ENCODE data around the gene VOPP1. TPM values are rescaled to one million over a fixed set of nuclear protein-coding genes. Genes with fewer than 3 reads are reported as not detected.

The VOPP1 gene
- total and polyA plus RNA-seq, 10 of the 15 experiments (the other 5 are each of a cell fraction or from before 2014, with no cell fraction given), result 32.8 to 206 (median 129) TPM

GRCh38 chr7:55493408-55493807 is 78.9 kb downstream of the VOPP1 start:
- in situ Hi-C loops (cut with MboI) (no loop called here), intact Hi-C loops (cut with micrococcal nuclease; ENCODE audit: unreplicated experiment) (no loop called here)
- no peak overlapping the region for H2AFZ ChIP-seq (ENCODE audit: control insufficient read depth, low read depth, low read length)
- H3K9me3 ChIP-seq (replicated peaks; ENCODE audit: control insufficient read depth, insufficient read depth, low read length), result no peaks in the 10 kb centered on the region
- no peaks in the 10 kb centered on the region; the same call in 1 of the 2 replicates for H4K20me1 ChIP-seq (ENCODE audit: control insufficient read depth, insufficient read depth)
- BruUV-seq (replicated peaks), result no TSS peak
- no peak overlapping the region for H3K4me2 ChIP-seq (ENCODE audit: control insufficient read depth, insufficient read depth)
- SMC1A ChIA-PET (ENCODE audit: uncharacterized antibody, unreplicated experiment), result interaction anchor here (1.1 kb wide), 1 partner anchor 13 kb away, joined by 3 read pairs; no protein-coding TSS in a partner anchor
- H3K27ac ChIP-seq (ENCODE audit: control insufficient read depth, insufficient read depth), result no peak overlapping the region
- H3K9ac ChIP-seq (ENCODE audit: control insufficient read depth, insufficient read depth, low read length), result no peak overlapping the region
- DNase-seq (ENCODE audit: low read depth, low spot score), result no peak
- no peak for ATAC-seq
- CTCF ChIA-PET, result no interaction called here
- H3K36me3 ChIP-seq (ENCODE audit: control insufficient read depth in 2 of 2, insufficient read depth in 2 of 2, low read length in 1 of 2), result peaks cover 47 to 60% of the 10 kb centered on the region in 2 experiments
- no peak for FAIRE-seq
- POLR2A ChIA-PET, result no interaction called here
- H3K27me3 ChIP-seq (replicated peaks in 1 of 2; ENCODE audit: control insufficient read depth in 2 of 2, insufficient read depth in 2 of 2, low read length in 1 of 2), result no peaks in the 10 kb centered on the region
- peaks cover 3% of the 10 kb centered on the region for H3K79me2 ChIP-seq (ENCODE audit: control insufficient read depth, insufficient read depth, low read length)
- RAD21 ChIA-PET (ENCODE audit: unreplicated experiment), result no interaction called here
- H3K4me1 ChIP-seq (ENCODE audit: control insufficient read depth, insufficient read depth, low read length), result no peaks in the 10 kb centered on the region
- 85% methylated on average over 7 of the region's 7 CpGs for WGBS (ENCODE audit: insufficient coverage, insufficient replicate concordance, low lambda C conversion rate, missing lambda C conversion rate)
- H3K4me3 ChIP-seq, result no peak overlapping the region
- TF ChIP-seq SUPT20H (IDR thresholded peaks at IDR 0.05; ENCODE audit: borderline replicate concordance, control insufficient read depth, low read depth, low read length), result no peak
- TF ChIP-seq E2F8 (IDR thresholded peaks at IDR 0.05; ENCODE audit: low read depth, partially characterized antibody), result no peak
- no peak for TF ChIP-seq POU2F2 (IDR thresholded peaks at IDR 0.05; ENCODE audit: borderline replicate concordance, low read depth, low read length)

GRCh38 chr7:55491346-55491745 is 81.0 kb downstream of the VOPP1 start:
- FAIRE-seq (no peak), ATAC-seq (no peak), DNase-seq (ENCODE audit: low read depth, low spot score) (no peak)
- in situ Hi-C loops (cut with MboI) (no loop called here), intact Hi-C loops (cut with micrococcal nuclease; ENCODE audit: unreplicated experiment) (no loop called here)
- CTCF ChIA-PET, result no interaction called here
- SMC1A ChIA-PET (ENCODE audit: uncharacterized antibody, unreplicated experiment), result interaction anchor here (0.7 kb wide), 1 partner anchor 31 kb away, joined by 4 read pairs; no protein-coding TSS in a partner anchor
- H3K9ac ChIP-seq (ENCODE audit: control insufficient read depth, insufficient read depth, low read length), result no peak overlapping the region
- H3K27ac ChIP-seq (ENCODE audit: control insufficient read depth, insufficient read depth), result no peak overlapping the region
- POLR2A ChIA-PET, result no interaction called here
- whole genome bisulfite sequencing (ENCODE audit: insufficient coverage, insufficient replicate concordance, low lambda C conversion rate, missing lambda C conversion rate), result 100% methylated on average over 5 of the region's 5 CpGs
- H3K79me2 ChIP-seq (ENCODE audit: control insufficient read depth, insufficient read depth, low read length), result peaks cover 4% of the 10 kb centered on the region
- no peak overlapping the region for H3K4me2 ChIP-seq (ENCODE audit: control insufficient read depth, insufficient read depth)
- no TSS peak for BruUV-seq (replicated peaks)
- no peak overlapping the region for H2AFZ ChIP-seq (ENCODE audit: control insufficient read depth, low read depth, low read length)
- RAD21 ChIA-PET (ENCODE audit: unreplicated experiment), result no interaction called here
- H4K20me1 ChIP-seq (ENCODE audit: control insufficient read depth, insufficient read depth), result peaks cover 3% of the 10 kb centered on the region; the same call in 1 of the 2 replicates
- H3K9me3 ChIP-seq (replicated peaks; ENCODE audit: control insufficient read depth, insufficient read depth, low read length), result no peaks in the 10 kb centered on the region
- H3K36me3 ChIP-seq (ENCODE audit: control insufficient read depth in 2 of 2, insufficient read depth in 2 of 2, low read length in 1 of 2), result peaks cover 45 to 63% of the 10 kb centered on the region in 2 experiments
- TF ChIP-seq PML (IDR thresholded peaks at IDR 0.05; ENCODE audit: low read length) (no peak), NR2F1 (conservative IDR thresholded peaks at IDR 0.05) (no peak), WRNIP1 (IDR thresholded peaks at IDR 0.05; ENCODE audit: borderline replicate concordance, low read depth, low read length) (no peak), NR2C1 (IDR thresholded peaks at IDR 0.05) (no peak), PBX3 (IDR thresholded peaks at IDR 0.05; ENCODE audit: insufficient replicate concordance, low read depth, low read length) (no peak), MYB (IDR thresholded peaks at IDR 0.05; ENCODE audit: borderline replicate concordance, low read depth, low read length) (no peak), SPI1 (IDR thresholded peaks at IDR 0.05; ENCODE audit: borderline replicate concordance, insufficient read depth, low read depth, low read length) (no peak), EED (IDR thresholded peaks at IDR 0.05; ENCODE audit: low read depth) (no peak)
- no peak overlapping the region for H3K4me3 ChIP-seq
- H3K4me1 ChIP-seq (ENCODE audit: control insufficient read depth, insufficient read depth, low read length), result no peaks in the 10 kb centered on the region
- no peaks in the 10 kb centered on the region for H3K27me3 ChIP-seq (replicated peaks in 1 of 2; ENCODE audit: control insufficient read depth in 2 of 2, insufficient read depth in 2 of 2, low read length in 1 of 2)
